IPS-20b (cell line): ENCODE measurements around the gene MARCHF10.

Experiments used
- H3K27ac ChIP-seq: one replicate; pipeline ENCODE4 v1.5.1; 2013; ENCODE audit warnings: low read length
- H3K27me3 ChIP-seq: 2 replicates; pipeline ENCODE4 v1.6.1; 2013; ENCODE audit warnings: mild to moderate bottlenecking, low read length, inconsistent platforms; ENCODE audit not compliant: insufficient read depth
- H3K36me3 ChIP-seq: 2 replicates; pipeline ENCODE4 v1.6.1; 2013; ENCODE audit warnings: low read depth, mild to moderate bottlenecking, inconsistent platforms, low read length, moderate library complexity; ENCODE audit not compliant: insufficient read depth
- H3K4me1 ChIP-seq: 2 replicates; pipeline ENCODE4 v1.6.1; 2013; ENCODE audit warnings: mild to moderate bottlenecking, control low read depth, inconsistent platforms, low read length, moderate library complexity; ENCODE audit not compliant: insufficient read depth
- H3K4me3 ChIP-seq: 2 replicates; pipeline ENCODE4 v1.5.1; 2013; ENCODE audit warnings: mild to moderate bottlenecking, low read length, inconsistent platforms
- H3K9ac ChIP-seq: 2 replicates; pipeline ENCODE4 v1.6.1; 2013; ENCODE audit warnings: low read depth, mild to moderate bottlenecking, inconsistent platforms, low read length, moderate library complexity
- H3K9me3 ChIP-seq: 2 replicates; pipeline ENCODE4 v1.6.1; 2013; ENCODE audit warnings: mild to moderate bottlenecking, low read depth, low read length, inconsistent platforms; ENCODE audit not compliant: insufficient read depth

MARCHF10 gene

GRCh38 chr17:62688398-62689160 lies 119.5 kb downstream of the MARCHF10 start:
- no peaks in the 10 kb centered on the region for H3K4me1 ChIP-seq
- H3K27me3 ChIP-seq = no peaks in the 10 kb centered on the region
- H3K4me3 ChIP-seq = no peak overlapping the region
- H3K36me3 ChIP-seq = peaks cover 8% of the 10 kb centered on the region; the same call in 1 of the 2 replicates
- no peaks in the 10 kb centered on the region for H3K9me3 ChIP-seq
- H3K27ac ChIP-seq = no peak overlapping the region
- H3K9ac ChIP-seq = no peak overlapping the region

- Histone ChIP-seq H3K36me3 (peaks cover 8% of the 10 kb centered on the region; the same call in 1 of the 2 replicates), H3K27me3 (no peaks in the 10 kb centered on the region), H3K9me3 (no peaks in the 10 kb centered on the region), H3K4me1 (no peaks in the 10 kb centered on the region), H3K9ac (no peak overlapping the region), H3K4me3 (no peak overlapping the region), H3K27ac (no peak overlapping the region)
Observed at GRCh38 chr17:62687997-62688396, 120.1 kb downstream of the MARCHF10 start.

GRCh38 chr17:62684179-62684578 lies 123.9 kb downstream of the MARCHF10 start:
- no peaks in the 10 kb centered on the region for H3K27me3 ChIP-seq
- no peak overlapping the region for H3K27ac ChIP-seq

GRCh38 chr17:62681939-62682381 lies 126.2 kb downstream of the MARCHF10 start:
- Histone ChIP-seq H3K27ac (no peak overlapping the region), H3K36me3 (peaks cover 8% of the 10 kb centered on the region; the same call in 1 of the 2 replicates), H3K9me3 (no peaks in the 10 kb centered on the region), H3K4me1 (no peaks in the 10 kb centered on the region), H3K9ac (no peak overlapping the region), H3K4me3 (no peak overlapping the region), H3K27me3 (no peaks in the 10 kb centered on the region)

More at GRCh38 chr17:62684179-62684578, 123.9 kb downstream of the MARCHF10 start:
- no peaks in the 10 kb centered on the region for H3K4me1 ChIP-seq
- H3K4me3 ChIP-seq = no peak overlapping the region
- no peak overlapping the region for H3K9ac ChIP-seq
- H3K9me3 ChIP-seq = no peaks in the 10 kb centered on the region
- H3K36me3 ChIP-seq = peaks cover 8% of the 10 kb centered on the region; the same call in 1 of the 2 replicates

- H3K36me3 ChIP-seq = peaks cover 11% of the 10 kb centered on the region
- no peak overlapping the region for H3K27ac ChIP-seq
- no peak overlapping the region for H3K9ac ChIP-seq
- H3K4me1 ChIP-seq = no peaks in the 10 kb centered on the region
- H3K4me3 ChIP-seq = no peak overlapping the region
- no peaks in the 10 kb centered on the region for H3K9me3 ChIP-seq
- H3K27me3 ChIP-seq = no peaks in the 10 kb centered on the region
Observed at GRCh38 chr17:62681061-62681938, 126.8 kb downstream of the MARCHF10 start.

GRCh38 chr17:62680541-62681052 lies 127.5 kb downstream of the MARCHF10 start:
- no peak overlapping the region for H3K9ac ChIP-seq
- H3K27me3 ChIP-seq = no peaks in the 10 kb centered on the region
- no peaks in the 10 kb centered on the region for H3K4me1 ChIP-seq
- no peak overlapping the region for H3K4me3 ChIP-seq
- no peak overlapping the region for H3K27ac ChIP-seq
- H3K36me3 ChIP-seq = peaks cover 12% of the 10 kb centered on the region
- H3K9me3 ChIP-seq = no peaks in the 10 kb centered on the region

- H3K27ac ChIP-seq = no peak overlapping the region
- no peak overlapping the region for H3K4me3 ChIP-seq
- H3K4me1 ChIP-seq = no peaks in the 10 kb centered on the region
- H3K27me3 ChIP-seq = no peaks in the 10 kb centered on the region
- H3K9me3 ChIP-seq = no peaks in the 10 kb centered on the region
- H3K36me3 ChIP-seq = peaks cover 12% of the 10 kb centered on the region
- H3K9ac ChIP-seq = no peak overlapping the region
Observed at GRCh38 chr17:62679866-62680377, 128.2 kb downstream of the MARCHF10 start.

GRCh38 chr17:62678214-62678919 lies 129.7 kb downstream of the MARCHF10 start:
- H3K27me3 ChIP-seq = no peaks in the 10 kb centered on the region
- no peak overlapping the region for H3K4me3 ChIP-seq
- no peak overlapping the region for H3K9ac ChIP-seq
- peaks cover 4% of the 10 kb centered on the region; the same call in 1 of the 2 replicates for H3K36me3 ChIP-seq
- no peak overlapping the region for H3K27ac ChIP-seq
- no peaks in the 10 kb centered on the region for H3K4me1 ChIP-seq
- H3K9me3 ChIP-seq = no peaks in the 10 kb centered on the region

GRCh38 chr17:62676952-62677596 lies 131.0 kb downstream of the MARCHF10 start:
- no peak overlapping the region for H3K9ac ChIP-seq
- no peaks in the 10 kb centered on the region for H3K9me3 ChIP-seq
- H3K36me3 ChIP-seq = peaks cover 4% of the 10 kb centered on the region; the same call in 1 of the 2 replicates
- no peaks in the 10 kb centered on the region for H3K4me1 ChIP-seq
- H3K4me3 ChIP-seq = no peak overlapping the region
- H3K27me3 ChIP-seq = no peaks in the 10 kb centered on the region
- no peak overlapping the region for H3K27ac ChIP-seq

- H3K9ac ChIP-seq = no peak overlapping the region
- no peaks in the 10 kb centered on the region for H3K27me3 ChIP-seq
- H3K9me3 ChIP-seq = no peaks in the 10 kb centered on the region
- no peak overlapping the region for H3K4me3 ChIP-seq
- no peak overlapping the region for H3K27ac ChIP-seq
- H3K4me1 ChIP-seq = no peaks in the 10 kb centered on the region
- H3K36me3 ChIP-seq = peaks cover 4% of the 10 kb centered on the region; the same call in 1 of the 2 replicates
Observed at GRCh38 chr17:62676231-62676943, 131.7 kb downstream of the MARCHF10 start.
